Astrocyte of the spinal cord (primary cell): ENCODE results near the gene ABCC8.

Experiments used
- DNase-seq: peaks from one replicate; pipeline ENCODE4 v3.0.0; 2011; ENCODE audit warnings: low read depth, low spot score
- H3K4me3 ChIP-seq: 2 replicates; pipeline ENCODE4 v1.5.1; 2011; ENCODE audit warnings: low read depth, mild to moderate bottlenecking, low read length, moderate library complexity
- in situ Hi-C: cut with HindIII; loops from 2 replicates; pipeline ENCODE4 v1.10.0; 2017; ENCODE audit warnings: low sequenced_read_pairs
- TF ChIP-seq, protein P1 (sequence below): IDR thresholded peaks from 2 replicates; pipeline ENCODE4 v1.5.1; 2012; ENCODE audit warnings: low read depth, mild to moderate bottlenecking, low read length, inconsistent platforms

Gene ABCC8

DNA sequence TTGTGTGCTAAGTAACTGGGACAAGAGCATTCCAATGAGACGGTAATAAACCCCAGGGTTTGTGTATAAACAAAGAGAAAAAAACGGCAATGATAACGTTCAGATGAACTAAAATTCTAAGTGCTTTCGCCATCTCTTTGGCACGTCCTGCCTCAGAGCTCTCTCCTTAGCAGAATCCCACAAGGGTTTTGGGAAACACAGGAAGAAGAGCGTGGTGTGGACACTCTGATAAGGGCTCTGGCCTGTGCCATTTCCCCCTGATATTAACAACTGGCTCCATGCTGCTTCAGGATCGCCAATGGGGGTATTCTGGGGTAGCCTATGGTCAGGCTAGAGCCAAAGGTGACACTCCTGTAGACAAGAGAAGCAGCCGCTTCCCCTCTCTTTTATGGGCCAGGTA is 18.4 kb downstream of the ABCC8 start:
- H3K4me3 ChIP-seq, result no peak overlapping the region
- no peak for DNase-seq
- in situ Hi-C loops, result no loop called here

DNA sequence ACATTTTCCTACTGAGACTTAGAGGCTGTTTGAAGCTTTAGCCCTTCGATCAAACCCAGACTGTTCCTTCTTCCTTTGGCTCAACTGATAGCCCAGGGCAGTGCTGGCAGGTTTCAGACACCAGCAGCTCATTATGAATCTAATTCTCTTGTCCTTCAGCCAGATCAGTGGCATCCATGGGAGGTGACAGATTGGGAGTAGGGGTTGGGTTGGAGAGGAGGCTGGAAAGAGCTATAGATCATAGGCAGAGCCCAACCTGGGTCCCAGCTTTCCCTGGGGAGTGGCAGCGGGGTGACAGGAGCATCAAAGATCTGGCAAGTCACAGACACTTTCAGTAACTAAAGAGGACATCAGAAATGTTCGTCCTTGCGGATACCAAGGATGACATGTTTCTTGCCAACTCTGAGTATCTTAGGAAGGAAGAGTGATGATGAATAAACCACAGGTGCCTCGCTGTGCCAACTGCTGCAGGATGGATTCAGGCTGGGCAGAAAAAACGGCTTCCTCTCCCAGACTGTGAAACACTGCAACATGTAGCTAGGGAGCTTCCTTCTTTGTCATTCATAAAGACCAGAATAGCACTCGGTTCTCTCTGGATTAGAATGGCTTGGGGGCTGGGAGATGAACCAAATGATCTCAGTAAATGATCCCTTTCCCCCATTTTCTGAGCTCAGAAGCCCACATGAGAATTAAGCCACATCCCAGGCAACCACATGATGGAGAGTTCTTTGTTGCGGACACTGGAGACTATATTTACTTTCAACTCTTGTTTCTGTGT is 19.1 kb downstream of the ABCC8 start:
- TF ChIP-seq, protein P1, sequence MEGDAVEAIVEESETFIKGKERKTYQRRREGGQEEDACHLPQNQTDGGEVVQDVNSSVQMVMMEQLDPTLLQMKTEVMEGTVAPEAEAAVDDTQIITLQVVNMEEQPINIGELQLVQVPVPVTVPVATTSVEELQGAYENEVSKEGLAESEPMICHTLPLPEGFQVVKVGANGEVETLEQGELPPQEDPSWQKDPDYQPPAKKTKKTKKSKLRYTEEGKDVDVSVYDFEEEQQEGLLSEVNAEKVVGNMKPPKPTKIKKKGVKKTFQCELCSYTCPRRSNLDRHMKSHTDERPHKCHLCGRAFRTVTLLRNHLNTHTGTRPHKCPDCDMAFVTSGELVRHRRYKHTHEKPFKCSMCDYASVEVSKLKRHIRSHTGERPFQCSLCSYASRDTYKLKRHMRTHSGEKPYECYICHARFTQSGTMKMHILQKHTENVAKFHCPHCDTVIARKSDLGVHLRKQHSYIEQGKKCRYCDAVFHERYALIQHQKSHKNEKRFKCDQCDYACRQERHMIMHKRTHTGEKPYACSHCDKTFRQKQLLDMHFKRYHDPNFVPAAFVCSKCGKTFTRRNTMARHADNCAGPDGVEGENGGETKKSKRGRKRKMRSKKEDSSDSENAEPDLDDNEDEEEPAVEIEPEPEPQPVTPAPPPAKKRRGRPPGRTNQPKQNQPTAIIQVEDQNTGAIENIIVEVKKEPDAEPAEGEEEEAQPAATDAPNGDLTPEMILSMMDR, result no peak
- in situ Hi-C loops, result no loop called here
- H3K4me3 ChIP-seq, result no peak overlapping the region
- no peak for DNase-seq

More for the DNA sequence above, 18.4 kb downstream of the ABCC8 start:
- TF ChIP-seq, protein P1, result no peak

DNA sequence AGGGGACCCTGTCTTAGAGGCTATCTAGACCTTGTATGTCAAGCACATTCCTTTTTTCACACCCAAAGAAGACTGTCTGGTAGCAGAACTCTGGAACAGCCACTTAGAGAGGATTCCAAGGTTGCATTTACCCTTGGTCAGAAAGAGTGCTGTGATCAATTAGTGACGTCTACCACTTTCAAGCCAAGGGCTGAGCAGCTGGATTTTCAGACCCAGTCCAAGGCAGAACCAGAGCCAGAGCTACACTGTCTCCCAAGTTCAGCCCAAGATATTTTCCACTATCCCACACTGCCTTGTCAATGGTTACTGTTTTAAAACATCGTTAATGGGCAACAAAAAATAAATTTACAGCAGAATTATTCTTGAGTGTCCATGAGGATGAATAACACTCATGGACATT is 24.0 kb downstream of the ABCC8 start:
- TF ChIP-seq, protein P1, result no peak
- in situ Hi-C loops, result no loop called here
- DNase-seq, result no peak
- no peak overlapping the region for H3K4me3 ChIP-seq

DNA sequence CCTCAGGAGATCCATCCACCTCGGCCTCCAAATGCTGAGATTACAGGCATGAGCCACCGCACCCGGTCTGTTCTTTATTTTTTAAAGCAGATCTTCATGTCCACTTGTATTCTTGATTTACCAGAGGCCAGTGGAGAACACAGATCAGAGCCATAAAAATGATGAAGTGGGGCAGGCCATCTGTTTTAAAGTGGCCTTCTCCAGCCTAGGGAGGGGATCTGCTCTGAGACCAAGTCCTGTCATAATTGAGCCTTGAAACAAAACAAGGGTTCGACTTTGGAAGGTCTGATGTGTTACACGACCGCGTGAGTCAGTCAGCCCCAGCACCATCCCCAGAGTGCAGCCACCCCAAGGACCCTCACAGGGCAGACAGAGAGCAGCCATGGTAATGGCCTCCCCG is 27.5 kb downstream of the ABCC8 start:
- no peak for DNase-seq
- TF ChIP-seq, protein P1, result no peak
- no peak overlapping the region for H3K4me3 ChIP-seq
- in situ Hi-C loops, result no loop called here

DNA sequence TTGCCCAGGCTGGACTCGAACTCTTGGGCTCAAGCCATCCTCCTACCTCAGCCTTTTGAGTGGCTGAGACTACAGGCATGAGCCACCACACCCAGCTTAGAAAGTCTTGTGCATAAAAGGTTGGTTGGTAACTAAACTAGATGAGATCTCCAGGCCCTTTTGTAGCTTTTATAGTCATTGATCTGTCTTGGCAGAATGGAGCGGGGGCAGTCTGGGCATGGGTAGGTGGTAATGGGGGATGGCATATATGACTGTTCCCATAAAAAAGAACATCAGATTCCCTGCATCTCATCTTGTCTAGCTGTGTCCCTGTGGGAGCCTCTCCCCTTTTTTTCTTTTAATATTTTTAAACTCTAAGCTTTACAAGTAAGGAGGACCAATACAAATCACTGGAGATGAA is 30.2 kb downstream of the ABCC8 start:
- no peak overlapping the region for H3K4me3 ChIP-seq
- TF ChIP-seq, protein P1, result no peak
- no peak for DNase-seq
- in situ Hi-C loops, result no loop called here

DNA sequence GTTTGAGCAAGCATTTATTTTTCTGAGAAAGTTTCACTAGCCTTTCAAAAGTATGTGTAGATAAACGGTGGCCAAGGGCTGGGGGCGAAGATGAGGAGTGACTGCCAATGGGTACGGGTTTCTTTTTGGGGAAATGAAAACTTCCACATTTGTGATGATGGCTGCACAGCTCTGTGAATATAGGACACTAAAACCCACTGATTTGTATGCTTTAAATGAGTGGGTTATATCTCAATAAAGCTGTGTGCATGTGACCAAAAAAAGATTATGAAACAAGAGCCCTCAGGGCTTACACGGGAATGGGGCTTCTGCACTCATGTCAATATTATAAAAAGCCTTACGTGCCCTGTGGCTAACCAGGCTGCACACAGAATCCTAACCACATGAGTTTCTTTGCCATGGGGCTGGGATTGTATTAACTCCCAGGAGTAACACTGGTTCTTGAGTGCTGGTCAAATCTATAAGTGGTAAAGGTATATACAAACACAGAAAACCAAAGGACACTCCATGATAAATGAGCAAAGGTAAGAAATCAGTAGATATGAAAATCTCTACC is 31.3 kb downstream of the ABCC8 start:
- TF ChIP-seq, protein P1, result no peak
- in situ Hi-C loops, result no loop called here
- no peak overlapping the region for H3K4me3 ChIP-seq
- no peak for DNase-seq
